ENCODE data around the gene OR1L6. TPM values are rescaled to one million over a fixed set of nuclear protein-coding genes. Genes with fewer than 3 reads are reported as not detected.

OR1L6 gene
- total RNA-seq, 1 experiment from 2014 or later: not detected

Other genes with a start within 250 kb of the OR1L6 start
- gene OR1J2, start 231.5 kb upstream of the OR1L6 start, total RNA-seq (2014; rRNA removed; shearing (Covaris generic)): not detected in 2 replicates
- gene OR1J4, start 223.2 kb upstream of the OR1L6 start, total RNA-seq (2014; rRNA removed; shearing (Covaris generic)): 0.10 TPM in 1 of 2 replicates, not detected in the other
- gene OR1N1, start 215.0 kb upstream of the OR1L6 start, total RNA-seq (2014; rRNA removed; shearing (Covaris generic)): not detected in 2 replicates
- gene OR1N2, start 189.2 kb upstream of the OR1L6 start, total RNA-seq (2014; rRNA removed; shearing (Covaris generic)): not detected in 2 replicates
- gene OR1L8, start 158.9 kb upstream of the OR1L6 start, total RNA-seq (2014; rRNA removed; shearing (Covaris generic)): 0.25 TPM in 1 of 2 replicates, not detected in the other
- gene OR1Q1, start 127.6 kb upstream of the OR1L6 start, total RNA-seq (2014; rRNA removed; shearing (Covaris generic)): not detected in 2 replicates
- not detected in 2 replicates for gene OR1B1, start 84.7 kb upstream of the OR1L6 start, total RNA-seq (2014; rRNA removed; shearing (Covaris generic))
- gene OR1L1, start 80.6 kb upstream of the OR1L6 start, total RNA-seq (2014; rRNA removed; shearing (Covaris generic)): not detected in 2 replicates
- gene OR1L3, start 67.2 kb upstream of the OR1L6 start, total RNA-seq (2014; rRNA removed; shearing (Covaris generic)): not detected in 2 replicates
- not detected in 2 replicates for gene OR1L4, start 18.3 kb upstream of the OR1L6 start, total RNA-seq (2014; rRNA removed; shearing (Covaris generic))
- gene OR5C1, start 46.6 kb downstream of the OR1L6 start, total RNA-seq (2014; rRNA removed; shearing (Covaris generic)): not detected in 2 replicates
- gene OR1K1, start 57.8 kb downstream of the OR1L6 start, total RNA-seq (2014; rRNA removed; shearing (Covaris generic)): not detected in 2 replicates
- 33.3 and 47.0 TPM in 2 replicates for gene PDCL, start 86.3 kb downstream of the OR1L6 start, total RNA-seq (2014; rRNA removed; shearing (Covaris generic))
- 40.1 and 52.7 TPM in 2 replicates for gene RC3H2, start 163.1 kb downstream of the OR1L6 start, total RNA-seq (2014; rRNA removed; shearing (Covaris generic))
- gene ZBTB6, start 171.0 kb downstream of the OR1L6 start, total RNA-seq (2014; rRNA removed; shearing (Covaris generic)): 7.7 and 14.8 TPM in 2 replicates
- 2.8 and 5.3 TPM in 2 replicates for gene ZBTB26, start 189.2 kb downstream of the OR1L6 start, total RNA-seq (2014; rRNA removed; shearing (Covaris generic))
- 22.8 and 32.4 TPM in 2 replicates for gene RABGAP1, start 198.7 kb downstream of the OR1L6 start, total RNA-seq (2014; rRNA removed; shearing (Covaris generic))